Mesothelial cell of epicardium (in vitro differentiated cells): ENCODE results near the gene ERGIC1. TPM values are rescaled to one million over a fixed set of nuclear protein-coding genes. Genes with fewer than 3 reads are reported as not detected.
"Not testable (repeated sequence)": the region's sequence is repeated elsewhere in the genome, so short reads cannot be mapped to it uniquely, and the experiment has no call there.

Experiments used
- DNase-seq, 2 experiments: peaks; one replicate each; pipeline ENCODE4 v3.0.0; 2021; ENCODE audit warnings: low spot score in 2 of 2; ENCODE audit not compliant: unreplicated experiment in 2 of 2
- H3K27ac Mint-ChIP-seq: 2 replicates; pipeline ENCODE4 v1.8.0; 2021; ENCODE audit warnings: mixed read lengths
- H3K27me3 Mint-ChIP-seq: 2 replicates; pipeline ENCODE4 v1.8.0; 2021; ENCODE audit warnings: low read depth, mixed read lengths
- H3K36me3 Mint-ChIP-seq: 2 replicates; pipeline ENCODE4 v1.8.0; 2021; ENCODE audit warnings: mixed read lengths
- H3K4me1 Mint-ChIP-seq: 2 replicates; pipeline ENCODE4 v1.8.0; 2021; ENCODE audit warnings: mixed read lengths
- H3K4me3 Mint-ChIP-seq: 2 replicates; pipeline ENCODE4 v1.8.0; 2021; ENCODE audit warnings: mild to moderate bottlenecking, moderate library complexity, mixed read lengths
- H3K9me3 Mint-ChIP-seq: 2 replicates; pipeline ENCODE4 v1.8.0; 2021; ENCODE audit warnings: mixed read lengths
- CTCF ChIP-seq: fragments of 200-600 bp; sonication (generic); IDR thresholded peaks from one replicate; pipeline ENCODE4 v1.5.0; 2021; ENCODE audit warnings: antibody characterized with exemption; ENCODE audit not compliant: unreplicated experiment
- total RNA-seq: library from RNA; stranded (reverse); gene quantifications from 3 replicates; pipeline ENCODE4 v1.2.1, GENCODE V29; 2021

The ERGIC1 gene
- total RNA-seq, 1 donor from 2014 or later = 107 TPM

- Mint-ChIP-seq H3K36me3 (peaks cover 3% of the 10 kb centered on the region), H3K4me3 (no peak overlapping the region), H3K4me1 (no peaks in the 10 kb centered on the region), H3K9me3 (no peaks in the 10 kb centered on the region), H3K27ac (no peak overlapping the region), H3K27me3 (no peaks in the 10 kb centered on the region)
- DNase-seq = no peak
- TF ChIP-seq CTCF = no peak
Measured at GRCh38 chr5:172862165-172862801, 28.2 kb downstream of the ERGIC1 start.

- not testable (repeated sequence) for DNase-seq, H3K36me3 Mint-ChIP-seq, H3K4me3 Mint-ChIP-seq, H3K9me3 Mint-ChIP-seq, H3K4me1 Mint-ChIP-seq, H3K27ac Mint-ChIP-seq, H3K27me3 Mint-ChIP-seq
Measured at GRCh38 chr5:172864171-172864570, 30.1 kb downstream of the ERGIC1 start.

- peaks cover 9% of the 10 kb centered on the region for H3K4me1 Mint-ChIP-seq
- no peaks in the 10 kb centered on the region for H3K36me3 Mint-ChIP-seq
- no peak for TF ChIP-seq CTCF
- H3K27ac Mint-ChIP-seq = no peak overlapping the region
- no peaks in the 10 kb centered on the region for H3K27me3 Mint-ChIP-seq
- DNase-seq = no peak
- no peak overlapping the region for H3K4me3 Mint-ChIP-seq
- no peaks in the 10 kb centered on the region for H3K9me3 Mint-ChIP-seq
Measured at GRCh38 chr5:172864747-172865146, 30.7 kb downstream of the ERGIC1 start.

GRCh38 chr5:172866378-172866777 lies 32.3 kb downstream of the ERGIC1 start:
- DNase-seq = no peak
- TF ChIP-seq CTCF = no peak
- Mint-ChIP-seq H3K27me3 (no peaks in the 10 kb centered on the region), H3K4me1 (peaks cover 9% of the 10 kb centered on the region), H3K4me3 (no peak overlapping the region), H3K9me3 (no peaks in the 10 kb centered on the region), H3K36me3 (no peaks in the 10 kb centered on the region), H3K27ac (no peak overlapping the region)

- no peak for TF ChIP-seq CTCF
- no peaks in the 10 kb centered on the region for H3K36me3 Mint-ChIP-seq
- H3K27ac Mint-ChIP-seq = no peak overlapping the region
- H3K4me1 Mint-ChIP-seq = peaks cover 9% of the 10 kb centered on the region
- DNase-seq = no peak
- no peaks in the 10 kb centered on the region for H3K9me3 Mint-ChIP-seq
- no peak overlapping the region for H3K4me3 Mint-ChIP-seq
- no peaks in the 10 kb centered on the region for H3K27me3 Mint-ChIP-seq
Measured at GRCh38 chr5:172866802-172867748, 33.0 kb downstream of the ERGIC1 start.
